Lower leg skin (tissue), 3 donors: ENCODE data around the gene AMPD3.

Source experiments
- CTCF ChIP-seq, 3 donors: fragments of 450-650 bp; IDR thresholded peaks; one replicate each; pipeline ENCODE4 v1.5.1; 2016; ENCODE audit warnings: antibody characterized with exemption in 3 of 3, mild to moderate bottlenecking in 3 of 3, moderate library complexity in 2 of 3
- POLR2A ChIP-seq, 2 donors: fragments of 450-650 bp; IDR thresholded peaks; one replicate each; pipeline ENCODE4 v1.6.1; 2016 to 2017; ENCODE audit warnings: antibody characterized with exemption in 2 of 2, mild to moderate bottlenecking in 1 of 2, moderate library complexity in 1 of 2

- TF ChIP-seq CTCF (IDR thresholded peaks at IDR 0.05) (no peak), POLR2A (IDR thresholded peaks at IDR 0.05) (no peak)
These were observed 65.5 kb downstream of the AMPD3 start for GRCh38 chr11:10520562-10520961.
